ENCODE measurements around the gene KCNG1.

Gene KCNG1

GRCh38 chr20:51010932-51011331 is 12.0 kb downstream of the KCNG1 start:
- TF ChIP-seq EZH2phosphoT487 (IDR thresholded peaks at IDR 0.05; ENCODE audit: low read length) (no peak), EZH2 (optimal IDR thresholded peaks at IDR 0.05; ENCODE audit: low read depth, low read length) (no peak)
- TF ChIP-seq, protein P1, sequence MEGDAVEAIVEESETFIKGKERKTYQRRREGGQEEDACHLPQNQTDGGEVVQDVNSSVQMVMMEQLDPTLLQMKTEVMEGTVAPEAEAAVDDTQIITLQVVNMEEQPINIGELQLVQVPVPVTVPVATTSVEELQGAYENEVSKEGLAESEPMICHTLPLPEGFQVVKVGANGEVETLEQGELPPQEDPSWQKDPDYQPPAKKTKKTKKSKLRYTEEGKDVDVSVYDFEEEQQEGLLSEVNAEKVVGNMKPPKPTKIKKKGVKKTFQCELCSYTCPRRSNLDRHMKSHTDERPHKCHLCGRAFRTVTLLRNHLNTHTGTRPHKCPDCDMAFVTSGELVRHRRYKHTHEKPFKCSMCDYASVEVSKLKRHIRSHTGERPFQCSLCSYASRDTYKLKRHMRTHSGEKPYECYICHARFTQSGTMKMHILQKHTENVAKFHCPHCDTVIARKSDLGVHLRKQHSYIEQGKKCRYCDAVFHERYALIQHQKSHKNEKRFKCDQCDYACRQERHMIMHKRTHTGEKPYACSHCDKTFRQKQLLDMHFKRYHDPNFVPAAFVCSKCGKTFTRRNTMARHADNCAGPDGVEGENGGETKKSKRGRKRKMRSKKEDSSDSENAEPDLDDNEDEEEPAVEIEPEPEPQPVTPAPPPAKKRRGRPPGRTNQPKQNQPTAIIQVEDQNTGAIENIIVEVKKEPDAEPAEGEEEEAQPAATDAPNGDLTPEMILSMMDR (IDR thresholded peaks at IDR 0.05; ENCODE audit: low read length) = no peak

GRCh38 chr20:51010043-51010365 is 12.9 kb downstream of the KCNG1 start:
- Histone ChIP-seq H4K20me1 (ENCODE audit: insufficient read depth, low read length) (no peaks in the 10 kb centered on the region), H3K36me3 (replicated peaks; ENCODE audit: insufficient read depth, low read length) (no peaks in the 10 kb centered on the region), H3F3A (ENCODE audit: insufficient read depth, low read length) (no peaks in the 10 kb centered on the region), H3K4me1 (ENCODE audit: low read length) (no peaks in the 10 kb centered on the region), H3K4me2 (ENCODE audit: low read depth, low read length) (no peak overlapping the region), H3K4me3 (ENCODE audit: low read length) (no peak overlapping the region), H2AFZ (ENCODE audit: low read length) (no peak overlapping the region), H3K9me2 (replicated peaks; ENCODE audit: insufficient read depth, low read length) (no peaks in the 10 kb centered on the region), H3K27ac (ENCODE audit: low read length) (no peak overlapping the region), H3K9ac (ENCODE audit: low read length) (no peak overlapping the region), H3K27me3 (replicated peaks; ENCODE audit: insufficient read depth, low read length) (peaks cover 14% of the 10 kb centered on the region), H3K9me3 (replicated peaks; ENCODE audit: insufficient read depth, low read length) (no peaks in the 10 kb centered on the region), H3K79me2 (ENCODE audit: low read length) (no peaks in the 10 kb centered on the region)
- TF ChIP-seq, protein P1 (IDR thresholded peaks at IDR 0.05; ENCODE audit: low read length) = no peak
- TF ChIP-seq EZH2phosphoT487 (IDR thresholded peaks at IDR 0.05; ENCODE audit: low read length) (no peak), EZH2 (optimal IDR thresholded peaks at IDR 0.05; ENCODE audit: low read depth, low read length) (no peak)
- no peak for DNase-seq

More at GRCh38 chr20:51010932-51011331, 12.0 kb downstream of the KCNG1 start:
- H3K4me3 ChIP-seq (ENCODE audit: low read length) = no peak overlapping the region
- DNase-seq = no peak
- H3K9ac ChIP-seq (ENCODE audit: low read length) = no peak overlapping the region
- H3K36me3 ChIP-seq (replicated peaks; ENCODE audit: insufficient read depth, low read length) = no peaks in the 10 kb centered on the region
- no peaks in the 10 kb centered on the region for H3F3A ChIP-seq (ENCODE audit: insufficient read depth, low read length)
- H3K9me3 ChIP-seq (replicated peaks; ENCODE audit: insufficient read depth, low read length) = no peaks in the 10 kb centered on the region
- H3K27ac ChIP-seq (ENCODE audit: low read length) = no peak overlapping the region
- H2AFZ ChIP-seq (ENCODE audit: low read length) = no peak overlapping the region
- no peaks in the 10 kb centered on the region for H4K20me1 ChIP-seq (ENCODE audit: insufficient read depth, low read length)
- H3K4me2 ChIP-seq (ENCODE audit: low read depth, low read length) = no peak overlapping the region
- H3K4me1 ChIP-seq (ENCODE audit: low read length) = no peaks in the 10 kb centered on the region
- peaks cover 14% of the 10 kb centered on the region for H3K27me3 ChIP-seq (replicated peaks; ENCODE audit: insufficient read depth, low read length)
- H3K79me2 ChIP-seq (ENCODE audit: low read length) = no peaks in the 10 kb centered on the region
- H3K9me2 ChIP-seq (replicated peaks; ENCODE audit: insufficient read depth, low read length) = no peaks in the 10 kb centered on the region

- Histone ChIP-seq H4K20me1 (ENCODE audit: insufficient read depth, low read length) (no peaks in the 10 kb centered on the region), H3F3A (ENCODE audit: insufficient read depth, low read length) (no peaks in the 10 kb centered on the region), H3K27ac (ENCODE audit: low read length) (no peak overlapping the region), H3K4me1 (ENCODE audit: low read length) (no peaks in the 10 kb centered on the region), H3K9me2 (replicated peaks; ENCODE audit: insufficient read depth, low read length) (no peaks in the 10 kb centered on the region), H3K79me2 (ENCODE audit: low read length) (no peaks in the 10 kb centered on the region), H3K9me3 (replicated peaks; ENCODE audit: insufficient read depth, low read length) (no peaks in the 10 kb centered on the region), H3K4me2 (ENCODE audit: low read depth, low read length) (no peak overlapping the region), H3K27me3 (replicated peaks; ENCODE audit: insufficient read depth, low read length) (peaks cover 14% of the 10 kb centered on the region), H2AFZ (ENCODE audit: low read length) (no peak overlapping the region), H3K36me3 (replicated peaks; ENCODE audit: insufficient read depth, low read length) (no peaks in the 10 kb centered on the region), H3K9ac (ENCODE audit: low read length) (no peak overlapping the region), H3K4me3 (ENCODE audit: low read length) (no peak overlapping the region)
- TF ChIP-seq EZH2phosphoT487 (IDR thresholded peaks at IDR 0.05; ENCODE audit: low read length) (no peak), EZH2 (optimal IDR thresholded peaks at IDR 0.05; ENCODE audit: low read depth, low read length) (no peak)
- TF ChIP-seq, protein P1 (IDR thresholded peaks at IDR 0.05; ENCODE audit: low read length) = no peak
- no peak for DNase-seq
Measured at GRCh38 chr20:51009303-51010042, 13.4 kb downstream of the KCNG1 start.
